Uterus (tissue), 2 donors: Measurements from ENCODE around the gene KDM1A.

Experiments
- CTCF ChIP-seq, 4 experiments: fragments of 200-600 bp in 2 of 4; fragments of 450-650 bp in 2 of 4; sonication (generic) in 2 of 4; IDR thresholded peaks; one replicate each; pipeline ENCODE4 v1.5.1; 2016 to 2019; ENCODE audit warnings: antibody characterized with exemption in 4 of 4, mild to moderate bottlenecking in 2 of 4, moderate library complexity in 1 of 4
- POLR2A ChIP-seq, 2 donors: fragments of 450-650 bp; IDR thresholded peaks; one replicate each; pipeline ENCODE4 v1.6.1; 2016; ENCODE audit warnings: antibody characterized with exemption in 2 of 2, mild to moderate bottlenecking in 1 of 2, moderate library complexity in 1 of 2

- TF ChIP-seq CTCF (IDR thresholded peaks at IDR 0.05) (no peak), POLR2A (IDR thresholded peaks at IDR 0.05) (no peak)
These were observed 106.9 kb downstream of the KDM1A start for GRCh38 chr1:23126200-23126599.
